Fibroblast of lung (primary cell): Measurements from ENCODE around the gene PSD4. TPM values are rescaled to one million over a fixed set of nuclear protein-coding genes. Genes with fewer than 3 reads are reported as not detected.
A peak's percentile ranks its signal among the peaks of the same experiment; 100 is the strongest.

Experiments
- DNase-seq, 2 donors: peaks; one replicate each; pipeline versions ENCODE4 v3.0.0 to v3.0.0-alpha.2; 2010; ENCODE audit warnings: low read depth in 2 of 2
- H2AFZ ChIP-seq: 2 replicates; pipeline ENCODE4 v1.5.1; 2012; ENCODE audit warnings: low read length, control low read depth, inconsistent platforms
- H3K27ac ChIP-seq: 2 replicates; pipeline ENCODE4 v1.5.1; 2011; ENCODE audit warnings: low read length, control low read depth; ENCODE audit not compliant: insufficient read depth
- H3K27me3 ChIP-seq: 2 replicates; pipeline ENCODE4 v1.5.1; 2011; ENCODE audit warnings: mild to moderate bottlenecking, low read length; ENCODE audit not compliant: control insufficient read depth, insufficient read depth
- H3K36me3 ChIP-seq: 2 replicates; pipeline ENCODE4 v1.5.1; 2011; ENCODE audit warnings: low read length; ENCODE audit not compliant: control insufficient read depth, insufficient read depth
- H3K4me1 ChIP-seq: 2 replicates; pipeline ENCODE4 v1.5.1; 2011; ENCODE audit warnings: low read length; ENCODE audit not compliant: control insufficient read depth, insufficient read depth; ENCODE audit errors: extremely low read depth
- H3K4me2 ChIP-seq: 2 replicates; pipeline ENCODE4 v1.5.1; 2011; ENCODE audit warnings: low read length, control low read depth; ENCODE audit not compliant: insufficient read depth; ENCODE audit errors: extremely low read depth
- H3K4me3 ChIP-seq, 4 experiments: fragments of 200-600 bp in 1 of 4; sonication (generic) in 1 of 4; replicated peaks in 1 of 4; 2 replicates each; pipeline ENCODE4 v1.5.1; 2011 to 2016; ENCODE audit warnings: low read length in 4 of 4, low read depth in 3 of 4, mild to moderate bottlenecking in 3 of 4, control low read depth in 2 of 4, inconsistent platforms in 1 of 4, mixed read lengths in 1 of 4; ENCODE audit not compliant: insufficient read depth in 1 of 4; ENCODE audit errors: control extremely low read depth in 1 of 4
- H3K79me2 ChIP-seq: 2 replicates; pipeline ENCODE4 v1.5.1; 2012; ENCODE audit warnings: mild to moderate bottlenecking, low read length, inconsistent platforms; ENCODE audit not compliant: control insufficient read depth, insufficient read depth
- H3K9ac ChIP-seq: 2 replicates; pipeline ENCODE4 v1.5.1; 2011; ENCODE audit warnings: mild to moderate bottlenecking, low read length, control low read depth; ENCODE audit not compliant: insufficient read depth
- H3K9me3 ChIP-seq: 2 replicates; pipeline ENCODE4 v1.5.1; 2012; ENCODE audit warnings: low read depth, low read length; ENCODE audit not compliant: control insufficient read depth, insufficient read depth
- H4K20me1 ChIP-seq: 2 replicates; pipeline ENCODE4 v1.5.1; 2011; ENCODE audit warnings: low read length; ENCODE audit not compliant: control insufficient read depth, insufficient read depth; ENCODE audit errors: extremely low read depth
- CTCF ChIP-seq, 2 donors: IDR thresholded peaks in 1 of 2; conservative IDR thresholded peaks in 1 of 2; 1 replicate in 1 of 2; 2 replicates in 1 of 2; pipeline ENCODE4 v1.5.1; 2011 to 2012; ENCODE audit warnings: low read length in 2 of 2, control low read depth in 1 of 2, inconsistent platforms in 1 of 2, low read depth in 1 of 2, mild to moderate bottlenecking in 1 of 2
- EZH2 ChIP-seq: IDR thresholded peaks from 2 replicates; pipeline ENCODE4 v1.5.1; 2012; ENCODE audit warnings: low read length, control low read depth, mild to moderate bottlenecking; ENCODE audit errors: missing control alignments
- polyA plus RNA-seq, 2 donors: library from polyadenylated mRNA; depleted of rRNA in 1 of 2; stranded (reverse) in 1 of 2; unstranded in 1 of 2; fragments of >200 nt; gene quantifications; 2 replicates each; pipeline ENCODE4 v1.2.1, GENCODE V29; 2011 to 2012; ENCODE audit warnings: missing spikeins in 1 of 2
- total RNA-seq: library from RNA; depleted of rRNA; stranded (reverse); fragments of >200 nt; gene quantifications from 2 replicates; pipeline ENCODE4 v1.2.1, GENCODE V29; 2014

The PSD4 gene
- total and polyA plus RNA-seq, 2 donors (not counting 1 experiment from before 2014, with no cell fraction given) = 1.0 to 6.1 TPM

GRCh38 chr2:113198048-113198789 lies 24.4 kb downstream of the PSD4 start:
- peak overlapping the region; percentile 88 for H3K4me2 ChIP-seq
- no peaks in the 10 kb centered on the region for H3K9me3 ChIP-seq
- peak overlapping the region; percentile 35 to 79 (median 72) for H3K4me3 ChIP-seq
- no peaks in the 10 kb centered on the region for H3K36me3 ChIP-seq
- H2AFZ ChIP-seq = peak overlapping the region; percentile 95
- no peak for DNase-seq
- H3K9ac ChIP-seq = no peak overlapping the region
- H3K4me1 ChIP-seq = no peaks in the 10 kb centered on the region
- no peaks in the 10 kb centered on the region for H4K20me1 ChIP-seq
- no peaks in the 10 kb centered on the region for H3K79me2 ChIP-seq
- peak overlapping the region; percentile 18 for H3K27ac ChIP-seq
- H3K27me3 ChIP-seq = no peaks in the 10 kb centered on the region
- TF ChIP-seq EZH2 (no peak), CTCF (conservative IDR thresholded peaks at IDR 0.05 in 1 of 2, IDR thresholded peaks at IDR 0.05 in 1 of 2; ENCODE audit: low read depth in 1 of 2, low read length in 2 of 2) (no peak)

GRCh38 chr2:113198790-113199612 lies 25.2 kb downstream of the PSD4 start:
- Histone ChIP-seq H3K9me3 (no peaks in the 10 kb centered on the region), H3K4me1 (no peaks in the 10 kb centered on the region), H2AFZ (peak overlapping the region; percentile 95), H3K27ac (peak overlapping the region; percentile 18), H3K9ac (peak overlapping the region; percentile 67), H3K79me2 (no peaks in the 10 kb centered on the region), H3K36me3 (no peaks in the 10 kb centered on the region), H3K27me3 (no peaks in the 10 kb centered on the region), H3K4me2 (peak overlapping the region; percentile 88), H3K4me3 (peak overlapping the region; percentile 40 to 79 (median 72)), H4K20me1 (no peaks in the 10 kb centered on the region)
- TF ChIP-seq CTCF (conservative IDR thresholded peaks at IDR 0.05 in 1 of 2, IDR thresholded peaks at IDR 0.05 in 1 of 2; ENCODE audit: low read depth in 1 of 2, low read length in 2 of 2) (peak; percentile 62 to 77), EZH2 (no peak)
- DNase-seq = peak; percentile 66

- no peaks in the 10 kb centered on the region for H3K9me3 ChIP-seq
- TF ChIP-seq EZH2 (no peak), CTCF (conservative IDR thresholded peaks at IDR 0.05 in 1 of 2, IDR thresholded peaks at IDR 0.05 in 1 of 2; ENCODE audit: low read depth in 1 of 2, low read length in 2 of 2) (no peak)
- H3K4me1 ChIP-seq = no peaks in the 10 kb centered on the region
- H3K4me3 ChIP-seq = no peak overlapping the region
- H3K4me2 ChIP-seq = no peak overlapping the region
- no peak for DNase-seq
- H4K20me1 ChIP-seq = no peaks in the 10 kb centered on the region
- no peak overlapping the region for H2AFZ ChIP-seq
- H3K36me3 ChIP-seq = no peaks in the 10 kb centered on the region
- H3K27me3 ChIP-seq = no peaks in the 10 kb centered on the region
- H3K27ac ChIP-seq = no peak overlapping the region
- H3K79me2 ChIP-seq = no peaks in the 10 kb centered on the region
- H3K9ac ChIP-seq = no peak overlapping the region
These were observed 26.5 kb downstream of the PSD4 start for GRCh38 chr2:113200236-113200635.
